HepG2 (cell line): Measurements from ENCODE around the gene LRRC17. TPM values are rescaled to one million over a fixed set of nuclear protein-coding genes. Genes with fewer than 3 reads are reported as not detected.

Experiments used
- ATF1 ChIP-seq: IDR thresholded peaks from 2 replicates; pipeline ENCODE4 v1.6.1; 2016; ENCODE audit warnings: mild to moderate bottlenecking, control low read depth
- ATF7-NPFF ChIP-seq: sonication (generic); formaldehyde crosslinking; IDR thresholded peaks from 2 replicates; pipeline ENCODE4 v1.8.1; 2023; ENCODE audit warnings: mild to moderate bottlenecking, low read depth, missing genetic modification reagents, moderate library complexity
- E2F2 ChIP-seq: sonication (generic); formaldehyde crosslinking; IDR thresholded peaks from 2 replicates; pipeline ENCODE4 v1.4.0; 2020; ENCODE audit warnings: missing genetic modification reagents, borderline replicate concordance
- RBFOX2 ChIP-seq: fragments of 200-400 bp; formaldehyde crosslinking; IDR thresholded peaks from 2 replicates; pipeline ENCODE4 v1.6.1; 2017; ENCODE audit warnings: low read depth, mild to moderate bottlenecking, low read length
- SETDB1 ChIP-seq: sonication (generic); formaldehyde crosslinking; IDR thresholded peaks from 2 replicates; pipeline ENCODE4 v1.5.1; 2020; ENCODE audit warnings: missing genetic modification reagents, mild to moderate bottlenecking, borderline replicate concordance
- SRSF4 ChIP-seq: fragments of 200-400 bp; formaldehyde crosslinking; IDR thresholded peaks from one replicate; pipeline ENCODE4 v1.6.1; 2018; ENCODE audit warnings: mild to moderate bottlenecking, low read depth, low read length, moderate library complexity; ENCODE audit not compliant: poor library complexity, severe bottlenecking
- polyA plus RNA-seq, 8 experiments: library from polyadenylated mRNA; depleted of rRNA in 3 of 8; stranded (reverse) in 7 of 8; unstranded in 1 of 8; fragments of >200 nt; fragmentation: Illumina TruSeq in 4 of 8; extraction: Trizol in 4 of 8; gene quantifications; 2 replicates each; pipeline versions ENCODE4 v1.2.1 to v1.2.3, GENCODE V29; 2011 to 2016; ENCODE audit warnings: low read depth in 4 of 8, missing spikeins in 1 of 8, mixed read lengths in 1 of 8; ENCODE audit not compliant: insufficient read depth in 1 of 8
- total RNA-seq, 5 experiments: library from RNA; depleted of rRNA; stranded (reverse); fragments of >200 nt; fragmentation: Illumina TruSeq; extraction: Trizol; gene quantifications; 2 replicates each; pipeline ENCODE4 v1.2.3, GENCODE V29; 2016; ENCODE audit warnings: low read depth in 1 of 5

LRRC17 gene
- total and polyA plus RNA-seq, 2 of the 13 experiments (the other 11 are each of a cell fraction or from before 2014, with no cell fraction given), result 0.20 to 0.66 TPM

GRCh38 chr7:102994567-102994966, 81.8 kb downstream of the LRRC17 start (continued):
- TF ChIP-seq SRSF4, result no peak
- no peak for TF ChIP-seq RBFOX2
- no peak for TF ChIP-seq E2F2 (CRISPR knock-in tag)
- no peak for TF ChIP-seq SETDB1
- TF ChIP-seq ATF7-NPFF, result no peak
- TF ChIP-seq ATF1 (CRISPR knock-in tag), result no peak

Other genes with a start within 250 kb of the LRRC17 start
- gene POLR2J2, start 241.3 kb upstream of the LRRC17 start, total RNA-seq (2016; rRNA removed; fragmentation: Illumina TruSeq; extraction: Trizol), result 0.22 and 1.6 TPM in 2 replicates
- gene POLR2J2, start 241.3 kb upstream of the LRRC17 start, polyA plus RNA-seq (2011; rRNA removed), result 2.7 and 2.8 TPM in 2 replicates
- gene FAM185A, start 164.0 kb upstream of the LRRC17 start, total RNA-seq (2016; rRNA removed; fragmentation: Illumina TruSeq; extraction: Trizol), result 11.6 and 12.9 TPM in 2 replicates
- 5.0 and 5.4 TPM in 2 replicates for gene FAM185A, start 164.0 kb upstream of the LRRC17 start, polyA plus RNA-seq (2011; rRNA removed)
- 0.22 and 0.77 TPM in 2 replicates for gene FBXL13, start 161.8 kb downstream of the LRRC17 start, total RNA-seq (2016; rRNA removed; fragmentation: Illumina TruSeq; extraction: Trizol)
- 0.24 TPM in 2 replicates for gene FBXL13, start 161.8 kb downstream of the LRRC17 start, polyA plus RNA-seq (2011; rRNA removed)
- 23.5 and 23.7 TPM in 2 replicates for gene ARMC10, start 162.1 kb downstream of the LRRC17 start, total RNA-seq (2016; rRNA removed; fragmentation: Illumina TruSeq; extraction: Trizol)
- 7.8 and 11.3 TPM in 2 replicates for gene ARMC10, start 162.1 kb downstream of the LRRC17 start, polyA plus RNA-seq (2011; rRNA removed)
- gene NAPEPLD, start 236.1 kb downstream of the LRRC17 start, total RNA-seq (2016; rRNA removed; fragmentation: Illumina TruSeq; extraction: Trizol), result 5.6 and 6.8 TPM in 2 replicates
- 3.2 and 3.4 TPM in 2 replicates for gene NAPEPLD, start 236.1 kb downstream of the LRRC17 start, polyA plus RNA-seq (2011; rRNA removed)